ENCODE data around the gene GMEB2. TPM values are rescaled to one million over a fixed set of nuclear protein-coding genes. Genes with fewer than 3 reads are reported as not detected.

GMEB2 gene
- total and polyA plus RNA-seq, 4 donors, result 5.9 to 12.0 (median 10.2) TPM

Other genes with a start within 250 kb of the GMEB2 start
- gene KCNQ2, start 154.4 kb downstream of the GMEB2 start, total RNA-seq, result 10 to 100 TPM; 30.7 to 66.5 TPM
- gene KCNQ2, start 154.4 kb downstream of the GMEB2 start, polyA plus RNA-seq (ENCODE audit: insufficient read length in 2 of 2), result 100 to 1,000 TPM; 140 to 155 TPM
- 100 to 1,000 TPM in 1 of 2 donors, 10 to 100 TPM in 1; 79.9 to 188 TPM for gene EEF1A2, start 128.0 kb downstream of the GMEB2 start, total RNA-seq
- gene EEF1A2, start 128.0 kb downstream of the GMEB2 start, polyA plus RNA-seq (ENCODE audit: insufficient read length in 2 of 2), result 100 to 1,000 TPM; 674 to 690 TPM
- gene PPDPF, start 106.3 kb downstream of the GMEB2 start, total RNA-seq, result 10 to 100 TPM; 19.9 to 74.0 TPM
- gene PPDPF, start 106.3 kb downstream of the GMEB2 start, polyA plus RNA-seq (ENCODE audit: insufficient read length in 2 of 2), result 100 to 1,000 TPM; 458 to 467 TPM
- under 1 TPM in 1 of 2 donors, not detected in 1; 0.06 TPM for gene PTK6, start 89.7 kb downstream of the GMEB2 start, total RNA-seq
- 1 to 10 TPM; 1.1 to 2.1 TPM for gene PTK6, start 89.7 kb downstream of the GMEB2 start, polyA plus RNA-seq (ENCODE audit: insufficient read length in 2 of 2)
- not detected for gene SRMS, start 79.4 kb downstream of the GMEB2 start, total RNA-seq
- gene SRMS, start 79.4 kb downstream of the GMEB2 start, polyA plus RNA-seq (ENCODE audit: insufficient read length in 2 of 2), result under 1 TPM; 0.22 to 0.42 TPM
- gene FNDC11, start 72.9 kb downstream of the GMEB2 start, total RNA-seq, result 1 to 10 TPM; 1.0 to 1.1 TPM
- under 1 TPM; 0.93 to 0.99 TPM for gene FNDC11, start 72.9 kb downstream of the GMEB2 start, polyA plus RNA-seq (ENCODE audit: insufficient read length in 2 of 2)
- 1 to 10 TPM; 7.2 to 9.9 TPM for gene HELZ2, start 52.9 kb downstream of the GMEB2 start, total RNA-seq
- 1 to 10 TPM; 6.1 to 6.8 TPM for gene HELZ2, start 52.9 kb downstream of the GMEB2 start, polyA plus RNA-seq (ENCODE audit: insufficient read length in 2 of 2)
- 100 to 1,000 TPM; 137 to 142 TPM for gene STMN3, start 26.3 kb upstream of the GMEB2 start, total RNA-seq
- 100 to 1,000 TPM; 493 to 495 TPM for gene STMN3, start 26.3 kb upstream of the GMEB2 start, polyA plus RNA-seq (ENCODE audit: insufficient read length in 2 of 2)
- gene RTEL1, start 31.2 kb upstream of the GMEB2 start, total RNA-seq, result 10 to 100 TPM in 1 of 2 donors, 1 to 10 TPM in 1; 8.1 to 16.9 TPM
- gene RTEL1, start 31.2 kb upstream of the GMEB2 start, polyA plus RNA-seq (ENCODE audit: insufficient read length in 2 of 2), result 10 to 100 TPM; 21.6 to 29.6 TPM
- 1 to 10 TPM; 1.1 to 3.1 TPM for gene TNFRSF6B, start 69.6 kb upstream of the GMEB2 start, total RNA-seq
- 1 to 10 TPM; 2.8 to 5.2 TPM for gene TNFRSF6B, start 69.6 kb upstream of the GMEB2 start, polyA plus RNA-seq (ENCODE audit: insufficient read length in 2 of 2)
- gene ARFRP1, start 80.9 kb upstream of the GMEB2 start, total RNA-seq, result 10 to 100 TPM; 19.5 to 46.6 TPM
- gene ARFRP1, start 80.9 kb upstream of the GMEB2 start, polyA plus RNA-seq (ENCODE audit: insufficient read length in 2 of 2), result 10 to 100 TPM; 52.0 to 57.8 TPM
- 10 to 100 TPM in 1 of 2 donors, 1 to 10 TPM in 1; 6.9 to 19.2 TPM for gene ZGPAT, start 80.9 kb upstream of the GMEB2 start, total RNA-seq
- gene ZGPAT, start 80.9 kb upstream of the GMEB2 start, polyA plus RNA-seq (ENCODE audit: insufficient read length in 2 of 2), result 10 to 100 TPM; 26.9 to 34.6 TPM
- 1 to 10 TPM; 2.5 to 9.8 TPM for gene LIME1, start 109.6 kb upstream of the GMEB2 start, total RNA-seq
- 10 to 100 TPM; 19.6 to 24.5 TPM for gene LIME1, start 109.6 kb upstream of the GMEB2 start, polyA plus RNA-seq (ENCODE audit: insufficient read length in 2 of 2)
- 10 to 100 TPM in 1 of 2 donors, 1 to 10 TPM in 1; 5.5 to 51.0 TPM for gene SLC2A4RG, start 112.7 kb upstream of the GMEB2 start, total RNA-seq
- 10 to 100 TPM; 55.2 to 79.1 TPM for gene SLC2A4RG, start 112.7 kb upstream of the GMEB2 start, polyA plus RNA-seq (ENCODE audit: insufficient read length in 2 of 2)
- 10 to 100 TPM in 1 of 2 donors, 1 to 10 TPM in 1; 8.3 to 13.4 TPM for gene ZBTB46, start 204.2 kb upstream of the GMEB2 start, total RNA-seq
- 10 to 100 TPM in 1 of 2 donors, 1 to 10 TPM in 1; 9.7 to 13.0 TPM for gene ZBTB46, start 204.2 kb upstream of the GMEB2 start, polyA plus RNA-seq (ENCODE audit: insufficient read length in 2 of 2)
- gene ABHD16B, start 234.4 kb upstream of the GMEB2 start, total RNA-seq, result not detected
- gene ABHD16B, start 234.4 kb upstream of the GMEB2 start, polyA plus RNA-seq (ENCODE audit: insufficient read length in 2 of 2), result not detected
- gene TPD52L2, start 238.2 kb upstream of the GMEB2 start, total RNA-seq, result 10 to 100 TPM; 38.5 to 58.1 TPM
- gene TPD52L2, start 238.2 kb upstream of the GMEB2 start, polyA plus RNA-seq (ENCODE audit: insufficient read length in 2 of 2), result 100 to 1,000 TPM in 1 of 2 donors, 10 to 100 TPM in 1; 81.7 to 109 TPM